Keratinocyte (primary cell): ENCODE results near the gene PSAP. TPM values are rescaled to one million over a fixed set of nuclear protein-coding genes. Genes with fewer than 3 reads are reported as not detected.

ENCODE experiments used
- DNase-seq: peaks from one replicate; pipeline ENCODE4 v3.0.0-alpha.2; 2011; ENCODE audit warnings: low read depth, missing footprints, low spot score
- FAIRE-seq: peaks from 2 replicates; lab custom pipeline; 2011; peaks lifted over from hg19 to GRCh38; lab: Jason Lieb, UNC
- H2AFZ ChIP-seq: 2 replicates; pipeline ENCODE4 v1.6.0; 2012; ENCODE audit warnings: low read length, control low read depth, inconsistent platforms; ENCODE audit not compliant: control insufficient read depth
- H3K27ac ChIP-seq: 2 replicates; pipeline ENCODE4 v1.5.1; 2011; ENCODE audit warnings: low read length; ENCODE audit not compliant: control insufficient read depth, insufficient read depth
- H3K27me3 ChIP-seq: 3 replicates; pipeline ENCODE4 v1.6.0; 2011; ENCODE audit warnings: low read length; ENCODE audit not compliant: control insufficient read depth, insufficient read depth; ENCODE audit errors: extremely low read depth
- H3K36me3 ChIP-seq, 2 experiments: 2 replicates in 1 of 2; 3 replicates in 1 of 2; pipeline ENCODE4 v1.5.1; 2011; ENCODE audit warnings: low read length in 2 of 2, mild to moderate bottlenecking in 1 of 2; ENCODE audit not compliant: control insufficient read depth in 2 of 2, insufficient read depth in 2 of 2; ENCODE audit errors: extremely low read depth in 1 of 2
- H3K4me1 ChIP-seq: 3 replicates; pipeline ENCODE4 v1.5.1; 2011; ENCODE audit warnings: low read length; ENCODE audit not compliant: control insufficient read depth, insufficient read depth; ENCODE audit errors: extremely low read depth
- H3K4me2 ChIP-seq: 3 replicates; pipeline ENCODE4 v1.6.0; 2011; ENCODE audit warnings: low read depth, low read length; ENCODE audit not compliant: control insufficient read depth, insufficient read depth; ENCODE audit errors: extremely low read depth
- H3K4me3 ChIP-seq, 3 experiments: fragments of 200-600 bp in 1 of 3; sonication (generic) in 1 of 3; 2 replicates in 2 of 3; 3 replicates in 1 of 3; pipeline ENCODE4 v1.5.1; 2011 to 2016; ENCODE audit warnings: low read length in 3 of 3, mild to moderate bottlenecking in 3 of 3, control low read depth in 2 of 3, inconsistent platforms in 1 of 3, low read depth in 1 of 3, mixed read lengths in 1 of 3, mixed run types in 1 of 3, moderate library complexity in 1 of 3; ENCODE audit not compliant: control insufficient read depth in 2 of 3, insufficient read depth in 2 of 3; ENCODE audit errors: extremely low read depth in 1 of 3
- H3K79me2 ChIP-seq: 2 replicates; pipeline ENCODE4 v1.6.0; 2012; ENCODE audit warnings: low read length; ENCODE audit not compliant: control insufficient read depth, insufficient read depth
- H3K9ac ChIP-seq: 3 replicates; pipeline ENCODE4 v1.6.0; 2011; ENCODE audit warnings: low read length; ENCODE audit not compliant: control insufficient read depth, insufficient read depth; ENCODE audit errors: extremely low read depth
- H3K9me1 ChIP-seq: 3 replicates; pipeline ENCODE4 v1.6.0; 2011; ENCODE audit warnings: low read length; ENCODE audit not compliant: control insufficient read depth, insufficient read depth; ENCODE audit errors: extremely low read depth
- H3K9me3 ChIP-seq: 2 replicates; pipeline ENCODE4 v1.5.1; 2012; ENCODE audit warnings: low read depth, low read length; ENCODE audit not compliant: control insufficient read depth
- H4K20me1 ChIP-seq: 3 replicates; pipeline ENCODE4 v1.6.0; 2011; ENCODE audit warnings: low read length; ENCODE audit not compliant: control insufficient read depth, insufficient read depth; ENCODE audit errors: extremely low read depth
- CTCF ChIP-seq, 3 experiments: IDR thresholded peaks in 1 of 3; conservative IDR thresholded peaks in 1 of 3; optimal IDR thresholded peaks in 1 of 3; 2 replicates in 2 of 3; 3 replicates in 1 of 3; pipeline versions ENCODE3 to v1.5.1; 2011; ENCODE audit warnings: low read length in 3 of 3, mild to moderate bottlenecking in 3 of 3, moderate library complexity in 2 of 3, control low read depth in 1 of 3, inconsistent platforms in 1 of 3; ENCODE audit not compliant: insufficient read depth in 2 of 3; ENCODE audit errors: extremely low read depth in 1 of 3
- EZH2 ChIP-seq: IDR thresholded peaks from one replicate; pipeline ENCODE4 v1.6.1; 2012; ENCODE audit warnings: inconsistent platforms, mild to moderate bottlenecking, low read length, moderate library complexity
- dilution Hi-C: fragments of 300-500 bp; cut with MboI; formaldehyde crosslinking; loops from one replicate; pipeline ENCODE4 v1.7.0; 2020; ENCODE audit warnings: low sequenced_read_pairs; ENCODE audit not compliant: extremely low pct_ligation_motif_present
- polyA plus RNA-seq, 5 experiments: library from polyadenylated mRNA; depleted of rRNA in 3 of 5; stranded (reverse) in 3 of 5; stranded (forward) in 1 of 5; unstranded in 1 of 5; fragments of >200 nt; gene quantifications; 1 replicate in 1 of 5; 2 replicates in 3 of 5; 3 replicates in 1 of 5; pipeline versions ENCODE4 v1.2.1 to v1.2.3, GENCODE V29; 2011 to 2012; ENCODE audit warnings: missing spikeins in 2 of 5, low read depth in 1 of 5, low replicate concordance in 1 of 5

Gene PSAP
- polyA plus RNA-seq, 1 donor (not counting 4 experiments of a cell fraction or from before 2014, with no cell fraction given), result 1,075 TPM

DNA sequence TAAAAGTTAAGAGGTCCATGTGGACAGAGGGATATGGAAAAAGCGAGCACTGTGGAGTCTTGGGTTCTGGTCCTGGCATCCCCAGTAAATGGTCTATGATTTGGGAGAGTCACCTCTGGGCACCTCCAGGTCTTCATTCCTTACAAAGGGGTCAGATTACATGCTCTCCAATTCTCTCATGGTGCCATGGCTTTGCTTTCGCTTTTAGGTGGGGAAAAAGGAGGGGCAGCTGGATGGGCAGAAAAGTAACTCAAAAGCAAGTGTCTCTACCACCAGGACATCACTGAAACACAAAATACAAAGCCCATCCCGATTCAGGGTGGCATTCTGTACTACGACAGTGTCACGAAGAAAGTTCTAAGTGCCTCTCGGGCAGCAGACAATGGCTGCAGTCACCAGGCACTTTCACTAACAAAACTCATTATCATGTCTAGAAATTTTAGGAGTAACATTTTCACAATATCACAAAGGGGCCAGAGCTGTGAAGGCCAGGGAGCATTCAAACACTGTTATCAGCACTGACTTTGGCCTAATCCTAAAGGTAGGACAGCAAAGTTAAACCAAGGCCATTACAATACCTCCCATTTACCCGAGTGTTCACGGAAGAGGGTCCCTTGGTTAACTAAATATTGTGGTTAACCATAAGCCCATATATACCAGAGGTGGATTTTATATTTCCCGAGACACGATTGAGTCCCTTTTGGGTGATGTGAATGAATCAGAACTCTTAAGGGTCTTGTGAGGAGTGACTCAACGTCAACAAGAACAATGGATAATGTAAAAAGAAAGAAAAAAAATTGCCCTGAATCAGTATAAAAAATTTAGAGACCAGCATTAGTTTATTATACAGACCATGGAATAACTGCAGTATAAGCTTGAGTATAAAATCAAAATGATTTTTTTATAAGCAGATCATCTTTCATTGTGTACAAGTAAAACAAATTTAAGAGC lies 2.5 kb downstream of the PSAP start:
- TF ChIP-seq EZH2 (no peak), CTCF (optimal IDR thresholded peaks at IDR 0.05 in 1 of 3, IDR thresholded peaks at IDR 0.05 in 1 of 3, conservative IDR thresholded peaks at IDR 0.05 in 1 of 3; ENCODE audit: extremely low read depth in 1 of 3, insufficient read depth in 2 of 3, low read length in 3 of 3) (no peak)
- H3K9me3 ChIP-seq, result no peaks in the 10 kb centered on the region

GRCh38 chr10:71847418-71847817 lies 3.6 kb downstream of the PSAP start:
- dilution Hi-C loops, result no loop called here
- Histone ChIP-seq H3K4me2 (no peak overlapping the region), H3K27ac (no peak overlapping the region), H3K9me1 (peaks cover 10% of the 10 kb centered on the region), H3K36me3 (peaks cover 3 to 10% of the 10 kb centered on the region in 2 experiments), H3K27me3 (no peaks in the 10 kb centered on the region), H3K9ac (no peak overlapping the region), H2AFZ (no peak overlapping the region), H4K20me1 (peaks cover 17% of the 10 kb centered on the region), H3K4me1 (peaks cover 49% of the 10 kb centered on the region), H3K9me3 (no peaks in the 10 kb centered on the region), H3K4me3 (no peak overlapping the region), H3K79me2 (peaks cover 85% of the 10 kb centered on the region)
- TF ChIP-seq EZH2 (no peak), CTCF (optimal IDR thresholded peaks at IDR 0.05 in 1 of 3, IDR thresholded peaks at IDR 0.05 in 1 of 3, conservative IDR thresholded peaks at IDR 0.05 in 1 of 3; ENCODE audit: extremely low read depth in 1 of 3, insufficient read depth in 2 of 3, low read length in 3 of 3) (no peak)
- FAIRE-seq (no peak), DNase-seq (no peak)

More for the DNA sequence above, 2.5 kb downstream of the PSAP start:
- Histone ChIP-seq H3K27ac (peak overlapping the region; percentile 4), H3K9ac (no peak overlapping the region), H3K9me1 (peaks cover 7% of the 10 kb centered on the region), H3K4me2 (peak overlapping the region; percentile 92), H3K4me1 (peaks cover 45% of the 10 kb centered on the region), H2AFZ (no peak overlapping the region), H3K36me3 (peaks cover 3 to 6% of the 10 kb centered on the region in 2 experiments), H3K4me3 (peak overlapping the region in 2 of 3 experiments; percentile 99 to 100), H3K79me2 (peaks cover 73% of the 10 kb centered on the region), H3K27me3 (no peaks in the 10 kb centered on the region), H4K20me1 (peaks cover 11% of the 10 kb centered on the region)
- DNase-seq (no peak), FAIRE-seq (no peak)
- dilution Hi-C loops, result no loop called here
